SK-N-MC (cell line): Measurements from ENCODE around the gene ASB6.
"Not testable (repeated sequence)": the region's sequence is repeated elsewhere in the genome, so short reads cannot be mapped to it uniquely, and the experiment has no call there.

ENCODE experiments used
- EZH2 ChIP-seq: fragments of 200-600 bp; sonication (generic); IDR thresholded peaks from one replicate; pipeline ENCODE4 v1.6.1; 2017; ENCODE audit warnings: antibody characterized with exemption
- FOXP2 ChIP-seq: optimal IDR thresholded peaks from 2 replicates; pipeline ENCODE3; 2011; ENCODE audit warnings: mild to moderate bottlenecking, moderate library complexity; ENCODE audit not compliant: insufficient read depth; ENCODE audit errors: extremely low read length, control extremely low read depth
- POLR2AphosphoS5 ChIP-seq: IDR thresholded peaks from 2 replicates; pipeline ENCODE4 v1.6.1; 2012; ENCODE audit warnings: mild to moderate bottlenecking, low read depth, low read length, borderline replicate concordance

GRCh38 chr9:129662239-129662638, 20.3 kb upstream of the ASB6 start:
- TF ChIP-seq POLR2AphosphoS5, EZH2, FOXP2: not testable (repeated sequence)
